ENCODE measurements around the gene ICA1L. TPM values are rescaled to one million over a fixed set of nuclear protein-coding genes. Genes with fewer than 3 reads are reported as not detected.

Gene ICA1L
- total and polyA plus RNA-seq, 2 of the 8 experiments (the other 6 are each of a cell fraction or from before 2014, with no cell fraction given) = 1.1 to 3.4 TPM

DNA sequence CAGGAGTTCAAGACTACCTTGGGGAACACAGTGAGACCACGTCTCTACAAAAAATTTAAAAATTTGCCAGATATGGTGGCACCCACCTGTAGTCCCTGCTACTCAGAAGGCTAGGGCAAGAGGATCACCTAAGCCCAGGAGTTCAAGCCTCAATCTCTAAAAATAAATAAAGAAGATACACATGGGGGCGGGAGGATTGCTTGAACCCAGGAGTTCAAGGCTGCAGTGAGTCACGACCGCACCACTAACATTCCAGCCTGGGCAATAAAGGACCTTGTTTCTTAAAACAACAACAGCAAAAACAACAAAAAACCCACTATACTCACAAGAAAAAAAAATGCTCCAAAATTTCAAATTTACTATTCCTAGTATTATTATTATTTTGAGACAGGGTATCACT lies 10.0 kb upstream of the ICA1L start:
- H3K23me2 ChIP-seq (ENCODE audit: low read depth, low read length) = no peaks in the 10 kb centered on the region
- no peak overlapping the region for H3K4me3 ChIP-seq (ENCODE audit: extremely low read depth in 1 of 4, insufficient read depth in 2 of 4, low read depth in 3 of 4, low read length in 4 of 4)
- WGBS, 2 experiments (ENCODE audit: extremely low coverage in 1 of 2, insufficient coverage in 1 of 2, insufficient read length in 1 of 2, insufficient replicate concordance in 2 of 2, low coverage in 1 of 2, low lambda C conversion rate in 2 of 2, missing lambda C conversion rate in 1 of 2) = 90% methylated on average over 4 of the region's 4 CpGs; no CpG with 5 or more reads in 1 of the 2 experiments
- no peak overlapping the region for H2AFZ ChIP-seq (ENCODE audit: low read length)
- H2AK5ac ChIP-seq (ENCODE audit: low read depth, low read length) = no peak overlapping the region
- H4K20me1 ChIP-seq (replicated peaks in 1 of 2; ENCODE audit: control insufficient read depth in 1 of 2, insufficient read depth in 2 of 2, low read length in 2 of 2) = peaks cover 0 to 2% of the 10 kb centered on the region in 2 experiments
- H3K4me2 ChIP-seq (ENCODE audit: insufficient read depth in 1 of 2, low read depth in 2 of 2, low read length in 2 of 2) = no peak overlapping the region
- no peak overlapping the region for H3K4ac ChIP-seq (replicated peaks; ENCODE audit: insufficient read length, low read depth, low read length)
- H3K27me3 ChIP-seq (replicated peaks in 1 of 4; ENCODE audit: control insufficient read depth in 3 of 4, extremely low read depth in 1 of 4, insufficient read depth in 3 of 4, low read length in 3 of 4) = no peaks in the 10 kb centered on the region
- H3K4me1 ChIP-seq (replicated peaks in 1 of 4; ENCODE audit: control insufficient read depth in 3 of 4, insufficient read depth in 4 of 4, low read length in 3 of 4) = no peaks in the 10 kb centered on the region
- H3K14ac ChIP-seq (ENCODE audit: insufficient read length) = no peak overlapping the region
- ChIA-PET POLR2A (ENCODE audit: partially characterized antibody) (no interaction called here), CTCF (ENCODE audit: partially characterized antibody) (no interaction called here)
- no peak overlapping the region for H3K18ac ChIP-seq (ENCODE audit: extremely low read depth, low read length)
- H3K23ac ChIP-seq (ENCODE audit: insufficient read length) = no peak overlapping the region
- H3K36me3 ChIP-seq (ENCODE audit: control insufficient read depth in 2 of 4, insufficient read depth in 4 of 4, low read length in 3 of 4) = peaks cover 8 to 58% (median 33%) of the 10 kb centered on the region in 4 experiments
- no peak overlapping the region for H2BK120ac ChIP-seq (replicated peaks; ENCODE audit: low read depth, low read length)
- H2BK20ac ChIP-seq (ENCODE audit: low read length) = no peak overlapping the region
- H3K56ac ChIP-seq (replicated peaks; ENCODE audit: insufficient read length, low read depth, low read length) = no peak overlapping the region
- no peak overlapping the region for H3K27ac ChIP-seq (ENCODE audit: low read depth, low read length)
- FAIRE-seq (no peak), DNase-seq (ENCODE audit: low read depth in 1 of 2, low spot score in 2 of 2) (no peak)
- no peaks in the 10 kb centered on the region for H3K79me1 ChIP-seq (ENCODE audit: low read depth, low read length)
- no peak overlapping the region for H2BK12ac ChIP-seq (ENCODE audit: low read depth, low read length)
- no peak overlapping the region for H4K5ac ChIP-seq (ENCODE audit: insufficient read length, low read depth, low read length)
- H4K8ac ChIP-seq (ENCODE audit: extremely low read depth, insufficient read depth, low read length) = no peak overlapping the region
- H2BK15ac ChIP-seq (ENCODE audit: low read length) = no peak overlapping the region
- no peaks in the 10 kb centered on the region for H3K79me2 ChIP-seq (ENCODE audit: control insufficient read depth in 1 of 2, insufficient read depth in 2 of 2, low read length in 2 of 2)
- H2BK5ac ChIP-seq (ENCODE audit: low read depth, low read length) = no peak overlapping the region
- no peak overlapping the region for H3K9ac ChIP-seq (replicated peaks in 1 of 4; ENCODE audit: extremely low read depth in 1 of 4, low read depth in 3 of 4, low read length in 3 of 4)
- no peak overlapping the region for H4K91ac ChIP-seq (replicated peaks; ENCODE audit: insufficient read length, low read length)
- TF ChIP-seq, protein P1, sequence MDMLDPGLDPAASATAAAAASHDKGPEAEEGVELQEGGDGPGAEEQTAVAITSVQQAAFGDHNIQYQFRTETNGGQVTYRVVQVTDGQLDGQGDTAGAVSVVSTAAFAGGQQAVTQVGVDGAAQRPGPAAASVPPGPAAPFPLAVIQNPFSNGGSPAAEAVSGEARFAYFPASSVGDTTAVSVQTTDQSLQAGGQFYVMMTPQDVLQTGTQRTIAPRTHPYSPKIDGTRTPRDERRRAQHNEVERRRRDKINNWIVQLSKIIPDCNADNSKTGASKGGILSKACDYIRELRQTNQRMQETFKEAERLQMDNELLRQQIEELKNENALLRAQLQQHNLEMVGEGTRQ (IDR thresholded peaks at IDR 0.05; ENCODE audit: low read length) = no peak
- no peak for TF ChIP-seq TCF12 (IDR thresholded peaks at IDR 0.05; ENCODE audit: low read depth, low read length)
- TF ChIP-seq TBP (IDR thresholded peaks at IDR 0.05; ENCODE audit: low read depth, low read length) = no peak
- no peak for TF ChIP-seq RNF2 (IDR thresholded peaks at IDR 0.05; ENCODE audit: borderline replicate concordance, low read depth, low read length, missing control alignments, poor library complexity, severe bottlenecking)
- no peak for TF ChIP-seq E2F6 (IDR thresholded peaks at IDR 0.05)
- TF ChIP-seq RXRA (IDR thresholded peaks at IDR 0.05; ENCODE audit: insufficient read depth, low read depth, low read length) = no peak
- TF ChIP-seq ASH2L (IDR thresholded peaks at IDR 0.05; ENCODE audit: low read length) = no peak
- TF ChIP-seq POU5F1 (IDR thresholded peaks at IDR 0.05; ENCODE audit: low read depth, low read length) = no peak
- no peak for TF ChIP-seq CBX8 (IDR thresholded peaks at IDR 0.05; ENCODE audit: borderline replicate concordance, low read depth, low read length)
- no peak for TF ChIP-seq KDM4A (IDR thresholded peaks at IDR 0.05; ENCODE audit: low read depth, low read length, severe bottlenecking)
- no peaks in the 10 kb centered on the region for H3K9me3 ChIP-seq (ENCODE audit: insufficient read depth in 2 of 2, low read depth in 1 of 2, low read length in 1 of 2)
